CD8-positive, alpha-beta memory T cell (primary cell): ENCODE measurements around the gene NOP53. TPM values are rescaled to one million over a fixed set of nuclear protein-coding genes. Genes with fewer than 3 reads are reported as not detected.

Source experiments
- CTCF ChIA-PET: fragments of 350-600 bp; sonication (Branson Sonifier 250); formaldehyde crosslinking; loops from one replicate; lab custom pipeline; 2021; ENCODE audit warnings: antibody characterized with exemption; lab: Charles Lee
- POLR2A ChIA-PET: fragments of 350-600 bp; sonication (Branson Sonifier 250); formaldehyde crosslinking; loops from one replicate; lab custom pipeline; 2021; ENCODE audit warnings: antibody characterized with exemption; lab: Charles Lee
- DNase-seq, 5 donors: peaks; one replicate each; pipeline versions ENCODE4 v3.0.0 to v3.0.0-alpha.2; 2020 to 2022; ENCODE audit warnings: mixed read lengths in 1 of 5
- H3K27ac ChIP-seq: one replicate; pipeline ENCODE4 v1.7.0; 2013; ENCODE audit warnings: low read depth, mild to moderate bottlenecking, low read length, moderate library complexity
- H3K27me3 ChIP-seq: 2 replicates; pipeline ENCODE4 v1.7.0; 2013; ENCODE audit warnings: low read length, mild to moderate bottlenecking; ENCODE audit not compliant: insufficient read depth, poor library complexity, severe bottlenecking
- H3K36me3 ChIP-seq: 2 replicates; pipeline ENCODE4 v1.7.0; 2013; ENCODE audit warnings: mild to moderate bottlenecking, low read length, moderate library complexity; ENCODE audit not compliant: insufficient read depth
- H3K4me1 ChIP-seq: 2 replicates; pipeline ENCODE4 v1.7.0; 2013; ENCODE audit warnings: mild to moderate bottlenecking, low read length, moderate library complexity; ENCODE audit not compliant: insufficient read depth
- H3K4me3 ChIP-seq: 2 replicates; pipeline ENCODE4 v1.7.0; 2013; ENCODE audit warnings: mild to moderate bottlenecking, low read length
- H3K9me3 ChIP-seq: 2 replicates; pipeline ENCODE4 v1.7.0; 2013; ENCODE audit warnings: mild to moderate bottlenecking, low read length
- H3K27ac Mint-ChIP-seq, 8 donors: one replicate each; pipeline ENCODE4 v1.8.0; 2020 to 2021; ENCODE audit warnings: mixed read lengths in 8 of 8, mild to moderate bottlenecking in 6 of 8, inconsistent platforms in 3 of 8, moderate library complexity in 3 of 8
- H3K27me3 Mint-ChIP-seq, 2 donors: one replicate each; pipeline ENCODE4 v1.8.0; 2020 to 2021; ENCODE audit warnings: mixed read lengths in 2 of 2, mild to moderate bottlenecking in 1 of 2, moderate library complexity in 1 of 2
- H3K36me3 Mint-ChIP-seq, 3 donors: one replicate each; pipeline ENCODE4 v1.8.0; 2020 to 2021; ENCODE audit warnings: mixed read lengths in 3 of 3, inconsistent platforms in 1 of 3, mild to moderate bottlenecking in 1 of 3
- H3K4me1 Mint-ChIP-seq, 3 donors: one replicate each; pipeline ENCODE4 v1.8.0; 2020 to 2021; ENCODE audit warnings: mixed read lengths in 3 of 3, inconsistent platforms in 1 of 3, mild to moderate bottlenecking in 1 of 3
- H3K4me3 Mint-ChIP-seq, 7 donors: one replicate each; pipeline ENCODE4 v1.8.0; 2020 to 2021; ENCODE audit warnings: mixed read lengths in 7 of 7, mild to moderate bottlenecking in 6 of 7, moderate library complexity in 4 of 7, inconsistent platforms in 2 of 7
- H3K9me3 Mint-ChIP-seq, 5 donors: one replicate each; pipeline ENCODE4 v1.8.0; 2020 to 2022; ENCODE audit warnings: mixed read lengths in 5 of 5, mild to moderate bottlenecking in 3 of 5, moderate library complexity in 2 of 5, inconsistent platforms in 1 of 5
- polyA plus RNA-seq: library from polyadenylated mRNA; unstranded; fragments of 300-500 nt; fragmentation: Illumina TruSeq; gene quantifications from one replicate; pipeline ENCODE4 v1.2.3, GENCODE V29; 2021
- total RNA-seq, 2 experiments: library from RNA; stranded (reverse); gene quantifications; one replicate each; pipeline ENCODE4 v1.2.3, GENCODE V29; 2021

NOP53 gene
- total and polyA plus RNA-seq, 3 experiments from 2014 or later = 196 to 243 (median 236) TPM

DNA sequence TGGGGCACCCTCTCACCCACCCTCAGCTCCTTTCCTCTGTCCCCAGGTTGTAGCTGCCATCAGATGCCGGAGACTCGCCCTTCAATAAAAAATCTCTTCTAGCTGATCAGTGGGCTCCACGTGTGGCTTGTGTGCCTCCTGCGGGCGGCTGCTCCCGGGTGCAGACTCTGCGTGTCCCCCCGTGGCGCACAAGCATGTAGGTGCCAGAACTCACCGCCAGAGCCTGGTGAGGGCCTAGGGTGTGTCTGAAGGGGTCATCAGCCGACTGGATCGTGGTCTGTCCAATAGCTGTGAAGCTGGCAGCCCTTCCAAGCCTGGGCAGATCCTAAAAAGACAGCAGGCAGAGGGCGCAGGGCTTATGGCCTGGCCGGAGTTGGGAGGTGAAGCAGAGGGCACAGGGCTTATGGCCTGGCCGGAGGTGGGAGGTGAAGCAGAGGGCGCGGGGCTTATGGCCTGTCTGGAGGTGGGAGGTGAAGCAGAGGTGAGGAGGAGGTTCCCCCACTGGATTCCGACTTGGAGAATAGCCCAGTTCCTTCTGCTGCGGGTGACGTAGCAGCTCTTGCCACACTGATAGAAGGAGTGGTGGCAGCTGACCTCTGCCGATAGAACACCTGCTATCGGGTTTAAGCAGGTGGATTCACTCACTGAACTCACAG is 11.7 kb downstream of the NOP53 start:
- Histone ChIP-seq H3K27me3 (no peaks in the 10 kb centered on the region), H3K4me1 (no peaks in the 10 kb centered on the region), H3K9me3 (no peaks in the 10 kb centered on the region), H3K36me3 (peaks cover 47% of the 10 kb centered on the region), H3K4me3 (no peak overlapping the region), H3K27ac (no peak overlapping the region)
- Mint-ChIP-seq H3K36me3 (peaks cover 9 to 63% (median 22%) of the 10 kb centered on the region in 3 donors), H3K9me3 (peaks cover 0 to 3% (median 0%) of the 10 kb centered on the region in 5 donors), H3K27ac (peak overlapping the region in 4 of 8 donors; percentile 42 to 77 (median 47)), H3K27me3 (no peaks in the 10 kb centered on the region), H3K4me1 (peaks cover 0 to 5% (median 0%) of the 10 kb centered on the region in 3 donors), H3K4me3 (peak overlapping the region in 1 of 7 donors; percentile 8)
- no peak for DNase-seq
- POLR2A ChIA-PET = interaction anchor here (0.7 to 1.1 kb wide), 2 partner anchors 11 to 12 kb away, joined by 3 to 5 read pairs; partner anchors contain the start of gene NOP53
- CTCF ChIA-PET = interaction anchor here (1.4 kb wide), 1 partner anchor 33 kb away, joined by 3 read pairs; no protein-coding TSS in a partner anchor

DNA sequence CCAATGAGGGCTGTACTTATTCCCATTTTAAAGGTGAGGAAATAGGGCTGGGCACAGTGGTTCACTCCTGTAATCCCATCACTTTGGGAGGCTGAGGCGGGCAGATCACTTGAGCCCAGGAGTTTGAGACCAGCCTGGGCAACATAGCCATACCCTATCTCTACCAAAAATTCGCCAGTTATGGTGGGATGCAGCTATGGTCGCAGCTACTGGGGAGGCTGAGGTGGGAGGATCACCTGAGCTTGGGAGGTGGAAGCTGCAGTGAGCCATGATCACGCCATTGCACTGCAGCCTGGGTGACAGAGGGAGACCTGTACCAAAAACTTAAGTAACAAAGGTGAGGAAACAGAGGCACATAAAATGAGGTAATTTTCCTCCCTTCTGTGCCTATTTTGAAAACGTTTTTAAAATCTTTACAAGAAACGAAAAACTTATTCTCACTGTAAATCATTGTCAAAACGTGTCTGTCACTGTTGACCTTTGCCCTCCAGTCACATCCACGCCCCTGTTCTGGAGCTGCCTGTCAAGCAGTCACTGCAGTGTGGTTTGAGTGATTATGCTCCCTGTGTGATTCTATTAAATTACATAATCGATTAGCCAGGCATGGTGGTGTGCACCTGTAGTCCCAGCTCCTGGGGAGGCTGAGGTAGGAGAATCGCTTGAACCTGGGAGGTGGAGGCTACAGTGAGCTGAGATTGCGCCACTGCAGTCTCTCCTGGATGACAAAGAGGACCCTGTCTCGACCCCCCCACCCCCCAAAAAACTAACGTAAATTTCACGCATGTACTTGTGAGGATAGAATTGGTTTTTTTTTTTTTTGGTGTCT is 12.5 kb downstream of the NOP53 start:
- Histone ChIP-seq H3K27ac (no peak overlapping the region), H3K4me3 (no peak overlapping the region), H3K4me1 (no peaks in the 10 kb centered on the region), H3K36me3 (peaks cover 39% of the 10 kb centered on the region), H3K27me3 (no peaks in the 10 kb centered on the region), H3K9me3 (no peaks in the 10 kb centered on the region)
- Mint-ChIP-seq H3K9me3 (peaks cover 0 to 3% (median 0%) of the 10 kb centered on the region in 5 donors), H3K4me3 (peak overlapping the region in 1 of 7 donors; percentile 40), H3K27me3 (no peaks in the 10 kb centered on the region), H3K27ac (peak overlapping the region in 2 of 8 donors; percentile 12 to 42), H3K36me3 (peaks cover 9 to 56% (median 22%) of the 10 kb centered on the region in 3 donors), H3K4me1 (peaks cover 0 to 5% (median 0%) of the 10 kb centered on the region in 3 donors)
- DNase-seq = no peak
- ChIA-PET CTCF (interaction anchor here (1.4 kb wide), 1 partner anchor 32 kb away, joined by 3 read pairs; no protein-coding TSS in a partner anchor), POLR2A (interaction anchor here (0.7 to 1.1 kb wide), 3 partner anchors 11 to 240 kb away, joined by 3 to 5 read pairs (median 3); partner anchors contain the start of gene NOP53)

DNA sequence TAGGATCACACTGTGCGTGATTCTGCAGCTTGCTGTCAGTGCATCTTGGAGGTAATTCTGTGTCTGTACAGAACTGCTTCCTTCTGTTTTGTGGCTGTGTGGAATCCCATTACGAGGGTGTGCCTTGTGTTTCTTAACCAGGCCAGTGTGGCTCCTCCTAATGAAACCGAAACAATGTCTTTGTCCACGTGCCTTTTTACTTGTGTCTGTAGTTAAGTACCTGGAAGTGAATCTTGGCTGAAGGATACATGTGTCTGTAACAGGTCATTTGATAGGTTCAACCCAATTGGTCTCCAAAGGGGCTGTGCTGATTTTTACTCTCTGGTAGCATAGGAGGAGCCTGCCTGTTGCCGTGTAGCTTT is 13.1 kb downstream of the NOP53 start:
- H3K36me3 ChIP-seq = peaks cover 33% of the 10 kb centered on the region
- Mint-ChIP-seq H3K9me3 (peaks cover 0 to 3% (median 0%) of the 10 kb centered on the region in 5 donors), H3K27me3 (no peaks in the 10 kb centered on the region), H3K36me3 (peaks cover 9 to 50% (median 19%) of the 10 kb centered on the region in 3 donors), H3K27ac (peak overlapping the region in 1 of 8 donors; percentile 12), H3K4me3 (peak overlapping the region in 1 of 7 donors; percentile 40), H3K4me1 (peaks cover 0 to 5% (median 0%) of the 10 kb centered on the region in 3 donors)
- no peaks in the 10 kb centered on the region for H3K4me1 ChIP-seq
- no peak for DNase-seq
- H3K27ac ChIP-seq = no peak overlapping the region
- CTCF ChIA-PET = interaction anchor here (1.4 kb wide), 1 partner anchor 31 kb away, joined by 3 read pairs; no protein-coding TSS in a partner anchor
- H3K27me3 ChIP-seq = no peaks in the 10 kb centered on the region
- POLR2A ChIA-PET = interaction anchor here (0.7 kb wide), 2 partner anchors 184 to 240 kb away, joined by 3 read pairs; no protein-coding TSS in a partner anchor
- no peaks in the 10 kb centered on the region for H3K9me3 ChIP-seq
- H3K4me3 ChIP-seq = no peak overlapping the region

GRCh38 chr19:47760632-47760999 is 15.3 kb downstream of the NOP53 start:
- peaks cover 0 to 3% (median 0%) of the 10 kb centered on the region in 5 donors for H3K9me3 Mint-ChIP-seq
- peaks cover 9 to 37% (median 16%) of the 10 kb centered on the region in 3 donors for H3K36me3 Mint-ChIP-seq
- Histone ChIP-seq H3K4me1 (no peaks in the 10 kb centered on the region), H3K27me3 (no peaks in the 10 kb centered on the region), H3K9me3 (no peaks in the 10 kb centered on the region), H3K36me3 (peaks cover 23% of the 10 kb centered on the region), H3K4me3 (no peak overlapping the region), H3K27ac (no peak overlapping the region)
- H3K27me3 Mint-ChIP-seq = no peaks in the 10 kb centered on the region
- peak overlapping the region in 2 of 8 donors; percentile 36 to 42 for H3K27ac Mint-ChIP-seq
- CTCF ChIA-PET = no interaction called here
- no peak for DNase-seq
- H3K4me3 Mint-ChIP-seq = no peak overlapping the region
- no peaks in the 10 kb centered on the region for H3K4me1 Mint-ChIP-seq
- POLR2A ChIA-PET = no interaction called here

GRCh38 chr19:47761566-47761965 is 16.2 kb downstream of the NOP53 start:
- Mint-ChIP-seq H3K9me3 (peaks cover 0 to 3% (median 0%) of the 10 kb centered on the region in 5 donors), H3K27ac (peak overlapping the region in 2 of 8 donors; percentile 22 to 26), H3K27me3 (no peaks in the 10 kb centered on the region), H3K4me3 (no peak overlapping the region), H3K4me1 (no peaks in the 10 kb centered on the region), H3K36me3 (peaks cover 9 to 30% (median 16%) of the 10 kb centered on the region in 3 donors)
- no peak overlapping the region for H3K27ac ChIP-seq
- H3K9me3 ChIP-seq = no peaks in the 10 kb centered on the region
- POLR2A ChIA-PET = no interaction called here
- DNase-seq = no peak
- CTCF ChIA-PET = no interaction called here
- peaks cover 14% of the 10 kb centered on the region for H3K36me3 ChIP-seq
- no peaks in the 10 kb centered on the region for H3K4me1 ChIP-seq
- H3K27me3 ChIP-seq = no peaks in the 10 kb centered on the region
- no peak overlapping the region for H3K4me3 ChIP-seq

DNA sequence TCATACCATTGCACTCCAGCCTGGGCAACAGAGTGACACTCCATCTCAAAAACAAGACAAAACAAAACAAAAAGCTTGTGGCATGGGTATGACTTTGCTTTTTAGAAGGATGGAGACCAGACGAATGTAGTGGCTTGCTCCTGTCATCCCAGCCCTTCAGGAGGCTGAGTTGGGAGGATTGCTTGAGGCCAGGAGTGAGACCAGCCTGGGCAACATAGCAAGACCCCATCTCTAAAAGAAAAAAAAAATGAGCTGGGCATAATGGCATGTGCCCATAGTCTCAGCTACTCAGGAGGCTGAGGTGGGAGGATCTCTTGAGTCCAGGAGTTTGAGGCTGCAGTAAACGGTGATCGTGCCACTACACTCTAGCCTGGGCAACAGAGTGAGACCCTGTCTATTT is 16.8 kb downstream of the NOP53 start:
- CTCF ChIA-PET = no interaction called here

DNA sequence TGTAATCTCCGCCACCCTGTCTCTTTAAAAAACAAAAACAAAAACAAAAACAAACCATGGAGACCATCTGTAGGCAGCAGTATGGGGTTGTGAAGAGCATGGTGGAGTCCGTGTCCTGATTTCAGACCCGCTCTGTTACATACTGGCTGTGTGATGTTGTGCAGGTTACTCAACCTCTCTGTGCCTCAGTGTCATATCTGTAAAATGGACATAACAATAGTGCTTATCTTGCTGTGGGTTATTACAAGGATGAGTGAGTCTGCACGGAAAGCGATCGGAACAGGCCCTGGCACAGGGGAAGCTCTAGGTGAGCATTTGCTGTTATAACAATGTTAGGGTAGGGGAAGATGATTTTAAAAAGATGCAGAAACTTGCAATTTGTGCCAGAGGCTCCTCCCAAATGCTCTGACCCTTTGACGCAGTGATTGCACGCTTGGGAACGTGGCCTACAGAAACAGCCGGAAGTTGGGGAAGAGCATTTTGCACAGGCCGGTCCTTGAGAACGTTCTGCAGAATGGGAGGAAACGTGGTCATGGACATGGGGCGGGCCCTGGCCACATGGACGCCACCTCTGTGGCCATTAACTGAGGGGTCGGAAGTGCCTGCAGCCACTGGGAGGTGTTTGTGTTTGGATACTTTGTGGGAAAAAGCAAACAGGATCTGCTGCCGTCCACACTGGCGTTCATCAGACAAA is 17.4 kb downstream of the NOP53 start:
- Histone ChIP-seq H3K9me3 (no peaks in the 10 kb centered on the region), H3K36me3 (peaks cover 3% of the 10 kb centered on the region), H3K27me3 (no peaks in the 10 kb centered on the region), H3K4me1 (no peaks in the 10 kb centered on the region), H3K4me3 (no peak overlapping the region), H3K27ac (no peak overlapping the region)
- no peaks in the 10 kb centered on the region for H3K4me1 Mint-ChIP-seq
- peaks cover 9 to 18% (median 10%) of the 10 kb centered on the region in 3 donors for H3K36me3 Mint-ChIP-seq
- ChIA-PET POLR2A (interaction anchor here (0.6 kb wide), 1 partner anchor 377 kb away, joined by 5 read pairs; no protein-coding TSS in a partner anchor), CTCF (no interaction called here)
- H3K27ac Mint-ChIP-seq = no peak overlapping the region
- no peak for DNase-seq
- no peak overlapping the region for H3K4me3 Mint-ChIP-seq
- no peaks in the 10 kb centered on the region for H3K27me3 Mint-ChIP-seq
- peaks cover 0 to 3% (median 0%) of the 10 kb centered on the region in 5 donors for H3K9me3 Mint-ChIP-seq

More for the DNA sequence above, 16.8 kb downstream of the NOP53 start:
- H3K36me3 Mint-ChIP-seq = peaks cover 9 to 24% (median 13%) of the 10 kb centered on the region in 3 donors
- no peaks in the 10 kb centered on the region for H3K9me3 ChIP-seq
- no peak overlapping the region for H3K27ac Mint-ChIP-seq
- H3K4me3 Mint-ChIP-seq = no peak overlapping the region
- H3K4me3 ChIP-seq = no peak overlapping the region
- DNase-seq = no peak
- no peaks in the 10 kb centered on the region for H3K4me1 ChIP-seq
- no peaks in the 10 kb centered on the region for H3K27me3 ChIP-seq
- H3K4me1 Mint-ChIP-seq = no peaks in the 10 kb centered on the region
- no peak overlapping the region for H3K27ac ChIP-seq
- POLR2A ChIA-PET = no interaction called here
- peaks cover 0 to 3% (median 0%) of the 10 kb centered on the region in 5 donors for H3K9me3 Mint-ChIP-seq
- no peaks in the 10 kb centered on the region for H3K27me3 Mint-ChIP-seq
- H3K36me3 ChIP-seq = peaks cover 9% of the 10 kb centered on the region
